ENCODE measurements around the gene MFAP5. TPM values are rescaled to one million over a fixed set of nuclear protein-coding genes. Genes with fewer than 3 reads are reported as not detected.
A peak's percentile ranks its signal among the peaks of the same experiment; 100 is the strongest.

Gene MFAP5
- polyA plus RNA-seq, 3 donors = not detected

DNA sequence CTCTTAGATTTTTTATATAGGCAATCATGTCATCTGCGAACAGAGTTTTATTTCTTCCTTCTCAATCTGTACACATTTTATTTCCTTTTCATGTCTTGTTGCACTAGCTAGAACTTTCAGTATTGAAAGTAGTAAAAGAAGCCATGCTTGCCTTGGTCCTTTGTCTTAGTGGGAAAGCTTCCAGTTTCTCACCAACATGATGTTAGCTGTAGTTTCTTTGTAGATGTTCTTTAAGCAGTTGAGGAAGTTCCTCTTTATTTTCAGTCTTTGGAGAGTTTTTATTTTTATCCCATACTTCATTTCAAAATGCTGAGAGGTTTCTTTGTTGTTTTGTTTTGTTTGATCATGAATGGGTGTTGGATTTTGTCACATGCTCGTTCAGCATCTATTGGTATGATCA is 22.4 kb upstream of the MFAP5 start:
- DNase-seq = no peak
- Mint-ChIP-seq H3K27me3 (ENCODE audit: low read depth in 3 of 3) (peaks cover 0 to 4% (median 2%) of the 10 kb centered on the region in 3 donors), H3K9me3 (peaks cover 0 to 4% (median 1%) of the 10 kb centered on the region in 7 donors), H3K4me3 (no peak overlapping the region), H3K27ac (peak overlapping the region in 1 of 7 donors; percentile 25), H3K4me1 (peaks cover 12% of the 10 kb centered on the region), H3K36me3 (no peaks in the 10 kb centered on the region)
- no peaks in the 10 kb centered on the region for H3K27me3 ChIP-seq (ENCODE audit: control insufficient read depth in 2 of 2, insufficient read depth in 2 of 2, low read length in 2 of 2)
- TF ChIP-seq, protein P1, sequence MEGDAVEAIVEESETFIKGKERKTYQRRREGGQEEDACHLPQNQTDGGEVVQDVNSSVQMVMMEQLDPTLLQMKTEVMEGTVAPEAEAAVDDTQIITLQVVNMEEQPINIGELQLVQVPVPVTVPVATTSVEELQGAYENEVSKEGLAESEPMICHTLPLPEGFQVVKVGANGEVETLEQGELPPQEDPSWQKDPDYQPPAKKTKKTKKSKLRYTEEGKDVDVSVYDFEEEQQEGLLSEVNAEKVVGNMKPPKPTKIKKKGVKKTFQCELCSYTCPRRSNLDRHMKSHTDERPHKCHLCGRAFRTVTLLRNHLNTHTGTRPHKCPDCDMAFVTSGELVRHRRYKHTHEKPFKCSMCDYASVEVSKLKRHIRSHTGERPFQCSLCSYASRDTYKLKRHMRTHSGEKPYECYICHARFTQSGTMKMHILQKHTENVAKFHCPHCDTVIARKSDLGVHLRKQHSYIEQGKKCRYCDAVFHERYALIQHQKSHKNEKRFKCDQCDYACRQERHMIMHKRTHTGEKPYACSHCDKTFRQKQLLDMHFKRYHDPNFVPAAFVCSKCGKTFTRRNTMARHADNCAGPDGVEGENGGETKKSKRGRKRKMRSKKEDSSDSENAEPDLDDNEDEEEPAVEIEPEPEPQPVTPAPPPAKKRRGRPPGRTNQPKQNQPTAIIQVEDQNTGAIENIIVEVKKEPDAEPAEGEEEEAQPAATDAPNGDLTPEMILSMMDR (IDR thresholded peaks at IDR 0.05) = no peak
- intact Hi-C loops (cut with micrococcal nuclease) = loop anchor here (10.0 kb wide), 3 partner anchors 170 to 350 kb away; no protein-coding TSS in a partner anchor
- H3K4me3 ChIP-seq (replicated peaks in 1 of 3; ENCODE audit: low read depth in 2 of 3, low read length in 3 of 3) = no peak overlapping the region
- H2AFZ ChIP-seq (ENCODE audit: insufficient read depth, low read depth, low read length, poor library complexity, severe bottlenecking) = no peak overlapping the region
- no peaks in the 10 kb centered on the region for H3K9me3 ChIP-seq (replicated peaks in 1 of 2; ENCODE audit: control insufficient read depth in 1 of 2, insufficient read depth in 1 of 2, low read length in 2 of 2)
- H4K20me1 ChIP-seq (ENCODE audit: insufficient read depth, low read length) = no peaks in the 10 kb centered on the region
- no peak overlapping the region for H3K4me2 ChIP-seq (replicated peaks; ENCODE audit: extremely low read depth, low read length, poor library complexity, severe bottlenecking)
- no peaks in the 10 kb centered on the region for H3K36me3 ChIP-seq (replicated peaks in 1 of 2; ENCODE audit: control insufficient read depth in 1 of 2, insufficient read depth in 2 of 2, low read length in 2 of 2)
- no peaks in the 10 kb centered on the region for H3K79me2 ChIP-seq (ENCODE audit: insufficient read depth, low read length)
- H3K9ac ChIP-seq (ENCODE audit: insufficient read depth, low read length, poor library complexity, severe bottlenecking) = no peak overlapping the region
- WGBS (ENCODE audit: insufficient coverage) = 20% methylated on average over 1 of the region's 2 CpGs
- H3K27ac ChIP-seq (ENCODE audit: low read depth in 1 of 2, low read length in 2 of 2) = no peak overlapping the region
- H3K4me1 ChIP-seq (ENCODE audit: control insufficient read depth in 1 of 2, insufficient read depth in 2 of 2, low read length in 2 of 2) = peaks cover 18 to 19% of the 10 kb centered on the region in 2 donors

DNA sequence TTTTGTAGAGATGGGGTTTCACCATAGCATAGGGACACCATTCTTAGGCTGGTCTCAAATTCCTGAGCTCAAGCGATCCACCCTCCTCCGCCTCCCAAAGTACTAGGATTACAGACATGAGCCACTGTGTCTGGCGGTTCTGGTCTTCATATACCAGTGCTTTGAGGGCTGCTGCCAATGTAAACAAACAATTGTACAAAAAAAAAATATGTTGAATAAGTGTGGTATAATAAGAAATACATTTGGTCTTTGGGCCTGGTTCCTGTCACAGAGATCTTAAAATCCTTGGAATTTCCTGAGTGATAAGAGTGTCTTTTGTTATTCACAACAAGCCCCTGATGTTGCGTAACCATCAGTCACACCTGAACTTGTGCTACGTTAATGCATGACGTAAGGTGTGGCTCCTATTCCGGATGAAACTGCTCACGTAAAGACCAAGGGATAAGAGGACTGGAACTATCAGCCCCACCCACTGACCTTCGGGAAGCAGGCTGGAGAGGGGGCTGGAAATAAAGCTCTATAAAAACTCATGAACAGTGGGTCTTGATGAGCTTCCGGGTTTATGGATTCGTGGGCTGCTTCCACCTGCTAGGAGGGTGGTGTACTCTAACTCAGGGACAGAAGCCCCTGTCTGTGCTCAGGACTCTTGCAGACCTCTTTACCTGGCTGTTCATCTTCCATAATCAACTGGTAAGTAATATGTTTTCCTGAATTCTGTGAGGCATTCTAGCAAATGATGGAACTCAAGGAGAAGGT is 18.7 kb upstream of the MFAP5 start:
- no peaks in the 10 kb centered on the region for H4K20me1 ChIP-seq (ENCODE audit: insufficient read depth, low read length)
- no peaks in the 10 kb centered on the region for H3K79me2 ChIP-seq (ENCODE audit: insufficient read depth, low read length)
- no peak overlapping the region for H3K27ac ChIP-seq (ENCODE audit: low read depth in 1 of 2, low read length in 2 of 2)
- intact Hi-C loops (cut with micrococcal nuclease) = loop anchor here (5.0 to 10.0 kb wide), 4 partner anchors 173 to 356 kb away; no protein-coding TSS in a partner anchor
- Mint-ChIP-seq H3K27me3 (ENCODE audit: low read depth in 3 of 3) (peaks cover 0 to 3% (median 0%) of the 10 kb centered on the region in 3 donors), H3K9me3 (peaks cover 0 to 5% (median 3%) of the 10 kb centered on the region in 7 donors), H3K4me3 (no peak overlapping the region), H3K27ac (peak overlapping the region in 1 of 7 donors; percentile 25), H3K36me3 (no peaks in the 10 kb centered on the region), H3K4me1 (peaks cover 18% of the 10 kb centered on the region)
- H3K4me1 ChIP-seq (ENCODE audit: control insufficient read depth in 1 of 2, insufficient read depth in 2 of 2, low read length in 2 of 2) = peaks cover 0 to 2% of the 10 kb centered on the region in 2 donors
- no peak overlapping the region for H3K9ac ChIP-seq (ENCODE audit: insufficient read depth, low read length, poor library complexity, severe bottlenecking)
- H3K4me2 ChIP-seq (replicated peaks; ENCODE audit: extremely low read depth, low read length, poor library complexity, severe bottlenecking) = no peak overlapping the region
- no peaks in the 10 kb centered on the region for H3K27me3 ChIP-seq (ENCODE audit: control insufficient read depth in 2 of 2, insufficient read depth in 2 of 2, low read length in 2 of 2)
- no peak overlapping the region for H3K4me3 ChIP-seq (replicated peaks in 1 of 3; ENCODE audit: low read depth in 2 of 3, low read length in 3 of 3)
- 64% methylated on average over 6 of the region's 11 CpGs for WGBS (ENCODE audit: insufficient coverage)
- H3K36me3 ChIP-seq (replicated peaks in 1 of 2; ENCODE audit: control insufficient read depth in 1 of 2, insufficient read depth in 2 of 2, low read length in 2 of 2) = no peaks in the 10 kb centered on the region
- TF ChIP-seq, protein P1 (IDR thresholded peaks at IDR 0.05) = no peak
- no peak for DNase-seq
- H2AFZ ChIP-seq (ENCODE audit: insufficient read depth, low read depth, low read length, poor library complexity, severe bottlenecking) = no peak overlapping the region
- no peaks in the 10 kb centered on the region for H3K9me3 ChIP-seq (replicated peaks in 1 of 2; ENCODE audit: control insufficient read depth in 1 of 2, insufficient read depth in 1 of 2, low read length in 2 of 2)

All from CD14-positive monocyte (primary cell).